ENCODE data around the gene LRRC61.

Gene LRRC61

DNA sequence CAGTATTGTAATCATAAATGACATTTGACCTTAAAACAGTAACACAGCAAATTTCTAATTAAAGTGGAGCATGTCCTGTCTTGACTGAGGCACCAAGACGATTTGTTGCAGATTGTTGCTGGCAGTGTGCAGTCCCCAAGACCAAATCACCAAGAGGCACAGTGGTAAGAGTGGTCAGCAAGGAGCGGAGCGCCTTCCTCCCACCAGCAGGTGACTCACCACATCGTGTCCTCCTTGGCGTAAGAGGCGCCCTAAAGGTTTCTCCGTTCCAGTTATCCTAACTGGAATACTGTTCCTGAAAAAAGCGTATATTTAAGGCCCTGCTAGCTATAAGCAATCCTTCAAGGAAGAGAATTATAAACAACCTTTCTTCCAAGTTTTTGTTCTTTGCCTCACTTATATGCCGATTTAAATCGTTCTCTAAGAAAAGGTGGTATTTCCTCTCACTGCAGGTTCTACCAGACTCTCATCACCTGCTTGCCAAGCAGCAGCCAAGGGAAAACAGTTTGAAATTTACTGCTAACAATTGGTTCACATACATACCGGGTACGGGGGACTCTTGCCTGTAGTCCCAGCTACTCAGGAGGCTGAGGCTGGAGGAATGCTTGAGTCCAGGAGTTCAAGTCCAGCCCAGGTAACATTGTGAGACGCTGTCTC, 34.7 kb downstream of the LRRC61 start:
- DNase-seq: no peak

- DNase-seq: no peak
These were observed 35.3 kb downstream of the LRRC61 start for GRCh38 chr7:150358433-150358832.

- DNase-seq: no peak
These were observed 36.0 kb downstream of the LRRC61 start for GRCh38 chr7:150358988-150359621.

DNA sequence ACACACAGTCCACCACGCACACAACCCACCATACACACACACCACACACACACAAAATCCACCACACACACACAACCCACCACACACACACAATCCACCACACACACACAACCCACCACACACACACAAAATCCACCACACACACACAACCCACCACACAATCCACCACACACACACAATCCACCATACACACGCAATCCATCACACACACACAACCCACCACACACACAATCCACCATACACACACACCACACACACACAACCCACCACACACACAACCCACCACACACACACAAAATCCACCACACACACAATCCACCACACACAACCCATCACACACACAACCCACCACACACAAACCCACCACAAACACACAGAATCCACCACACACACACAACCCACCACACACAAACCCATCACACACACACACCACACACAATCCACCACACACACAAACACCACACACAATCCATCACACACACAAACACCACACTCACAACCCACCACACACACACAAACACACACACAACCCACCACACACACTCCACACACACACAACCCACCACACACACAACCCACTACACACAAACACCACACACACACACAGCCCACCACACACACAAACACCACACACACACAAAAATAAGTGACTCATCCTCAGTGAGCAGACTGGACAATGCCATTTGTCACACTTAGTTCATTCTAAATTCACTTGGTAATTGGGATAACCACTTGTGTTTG, 36.6 kb downstream of the LRRC61 start:
- no peak for DNase-seq

- no peak for DNase-seq
These were observed 37.4 kb downstream of the LRRC61 start for GRCh38 chr7:150360363-150361058.

DNA sequence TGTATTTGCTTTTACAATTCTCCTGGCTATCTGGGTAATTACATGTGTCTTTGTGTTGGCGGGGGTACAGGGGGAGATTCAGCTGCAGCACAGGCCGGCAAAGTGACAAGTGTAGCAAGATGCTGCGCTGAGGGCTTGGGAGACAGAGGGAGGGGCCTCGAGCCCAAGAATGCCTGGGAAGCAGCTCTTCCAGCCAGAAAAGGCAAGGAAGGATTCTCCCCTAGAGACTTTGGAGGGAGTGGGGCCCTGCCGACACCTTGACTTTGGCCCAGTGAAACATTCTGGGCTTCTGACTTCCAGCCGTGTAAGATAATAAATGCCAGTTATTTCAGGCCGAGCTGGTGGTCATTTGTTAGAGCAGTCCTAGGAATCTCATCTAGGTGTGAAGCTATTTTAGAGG, 38.2 kb downstream of the LRRC61 start:
- DNase-seq: no peak

DNA sequence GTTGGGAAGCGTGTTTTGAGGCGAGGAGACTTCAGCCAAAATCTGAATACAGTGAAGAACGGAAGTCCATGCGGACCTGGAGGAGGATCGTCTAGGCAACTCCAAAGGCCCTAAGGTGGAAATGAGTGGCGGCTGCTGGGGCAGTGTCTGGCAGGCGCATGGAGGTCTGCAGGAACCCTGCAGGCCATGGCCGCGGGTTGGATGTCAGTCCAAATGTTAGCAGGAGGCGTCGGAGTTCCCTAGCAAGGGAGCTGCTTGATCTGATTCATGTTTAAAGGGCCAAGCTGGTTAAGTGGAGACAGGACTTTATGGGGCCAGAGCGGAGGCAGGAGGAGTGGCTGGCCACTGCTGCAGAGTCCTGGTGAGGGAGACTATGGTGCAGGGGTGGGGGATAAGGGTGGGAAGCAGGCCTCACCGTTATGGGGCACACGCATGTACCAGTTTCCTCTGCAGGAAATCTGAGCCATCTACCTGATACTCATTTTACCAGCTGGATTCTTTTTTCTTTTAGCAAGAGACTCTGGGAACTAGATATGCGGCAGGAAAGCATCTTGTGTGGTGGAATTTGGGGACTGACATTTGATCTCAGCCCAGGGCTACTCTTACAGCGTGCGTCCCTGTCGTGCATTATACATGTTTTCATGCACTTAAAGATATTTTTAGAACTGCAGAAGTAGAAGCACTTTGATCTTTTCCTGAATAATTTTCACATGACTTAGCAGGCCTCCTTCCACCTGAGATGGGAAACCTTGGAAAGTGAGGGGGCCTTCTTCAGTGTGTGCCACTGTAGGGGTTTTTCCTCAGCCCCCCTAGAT, 38.9 kb downstream of the LRRC61 start:
- DNase-seq: no peak

GRCh38 chr7:150363370-150363769, 40.2 kb downstream of the LRRC61 start:
- DNase-seq: no peak

DNA sequence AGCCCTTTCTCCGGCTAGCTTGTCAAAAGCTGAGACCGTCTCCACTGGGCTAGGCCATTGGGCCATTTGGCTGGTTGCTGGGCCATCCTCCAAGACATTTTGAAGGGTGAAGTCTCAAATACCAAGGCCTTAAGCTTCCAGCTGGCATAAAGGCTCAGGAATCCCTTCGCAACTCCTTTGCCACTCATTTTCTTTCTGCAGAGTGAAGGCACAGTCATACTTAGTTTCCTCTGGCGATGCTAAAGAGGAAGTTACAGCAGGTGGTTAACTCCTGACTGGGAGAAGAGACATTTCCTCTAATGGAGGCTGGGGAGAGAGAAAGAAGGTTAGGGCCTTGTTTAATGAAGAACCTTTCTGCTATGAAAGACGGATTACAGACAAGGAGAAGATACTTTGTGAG, 40.7 kb downstream of the LRRC61 start:
- no peak for DNase-seq

- no peak for DNase-seq
These were observed 42.0 kb downstream of the LRRC61 start for GRCh38 chr7:150365194-150365593.

DNA sequence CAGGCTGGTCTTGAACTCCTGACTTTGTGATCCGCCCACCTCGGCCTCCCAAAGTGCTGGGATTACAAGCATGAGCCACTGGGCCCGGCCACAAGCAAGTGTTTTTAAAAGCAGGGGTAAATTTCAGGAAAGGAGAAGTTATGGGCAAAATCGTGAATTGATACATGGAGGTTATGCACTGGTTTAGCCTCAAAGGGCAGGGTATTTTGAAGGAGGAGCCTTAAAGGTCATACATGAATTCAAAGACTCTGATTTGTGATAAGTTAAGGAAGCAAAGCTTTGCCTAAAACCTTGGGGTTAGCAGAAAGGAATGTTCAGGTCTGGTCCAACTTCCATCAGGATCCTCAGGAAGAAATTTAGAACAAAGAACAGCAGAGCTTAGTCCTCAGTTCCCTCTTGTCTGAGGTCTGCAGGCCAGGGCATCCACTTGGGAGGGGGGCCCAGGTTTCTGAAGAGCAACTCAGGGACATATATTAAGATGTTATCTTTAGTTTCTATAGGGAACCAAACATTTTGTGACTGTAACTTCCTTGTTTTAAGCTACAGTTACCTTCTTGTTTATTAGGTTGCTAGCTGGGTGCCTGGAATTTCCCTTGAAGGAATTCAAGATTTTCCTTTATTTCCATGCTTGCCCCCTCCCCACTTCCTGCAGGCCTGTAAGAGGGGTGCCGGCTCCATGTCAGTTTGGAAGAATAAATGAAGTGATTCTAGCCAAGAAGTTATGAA, 42.7 kb downstream of the LRRC61 start:
- no peak for DNase-seq

GRCh38 chr7:150367677-150368095, 44.5 kb downstream of the LRRC61 start:
- DNase-seq: no peak

- peak; percentile 52 to 62 (median 58) for DNase-seq
These were observed 45.1 kb downstream of the LRRC61 start, which contains the start of gene REPIN1 for GRCh38 chr7:150368096-150368883. Gene REPIN1, plus strand, starts transcription at chr7:150368822. Its CDS starts 890 bp downstream, at chr7:150369712.

DNA sequence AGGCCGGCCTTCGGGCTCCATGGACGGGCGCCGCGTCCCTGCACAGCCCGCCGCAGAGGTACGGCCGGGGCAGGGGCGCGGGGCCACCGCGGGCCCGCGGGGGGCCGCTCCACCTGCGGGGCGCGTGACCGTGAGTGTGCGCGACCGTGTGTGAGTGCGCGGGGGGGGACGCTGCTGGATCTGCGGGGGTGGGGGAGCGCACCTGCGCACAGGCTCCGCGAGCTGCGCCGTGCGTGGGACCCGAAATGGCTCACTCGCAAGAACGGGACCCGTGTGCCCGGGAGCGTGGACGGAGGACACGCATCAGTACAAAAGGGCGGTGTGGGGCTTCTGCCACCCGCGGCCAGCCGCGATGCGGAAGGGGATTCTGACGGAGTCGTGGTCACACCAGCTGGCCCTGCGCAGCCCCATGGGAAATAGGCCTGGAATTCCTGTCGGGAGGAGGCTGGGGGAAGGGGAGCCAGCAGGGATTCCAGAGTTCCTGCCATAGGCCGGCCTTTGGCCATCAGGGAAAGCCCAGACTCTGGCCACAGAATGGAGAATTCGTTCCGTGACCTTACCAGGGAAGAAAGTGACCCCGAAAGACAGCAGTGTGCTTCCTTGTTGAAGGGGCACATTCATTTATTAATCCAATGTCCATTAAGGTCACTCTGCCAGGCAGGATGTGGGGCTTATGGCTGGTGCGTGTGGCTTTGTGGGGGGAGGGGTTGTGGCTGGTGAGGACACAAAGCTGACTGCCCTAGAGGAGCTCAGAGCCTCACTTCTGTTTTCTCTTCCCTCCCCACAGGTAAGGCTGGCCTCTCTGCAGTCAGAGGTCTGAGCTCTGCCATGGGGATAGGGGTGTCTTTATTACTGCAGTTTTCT, 46.0 kb downstream of the LRRC61 start:
- DNase-seq: peak; percentile 37 to 60 (median 58)

DNA sequence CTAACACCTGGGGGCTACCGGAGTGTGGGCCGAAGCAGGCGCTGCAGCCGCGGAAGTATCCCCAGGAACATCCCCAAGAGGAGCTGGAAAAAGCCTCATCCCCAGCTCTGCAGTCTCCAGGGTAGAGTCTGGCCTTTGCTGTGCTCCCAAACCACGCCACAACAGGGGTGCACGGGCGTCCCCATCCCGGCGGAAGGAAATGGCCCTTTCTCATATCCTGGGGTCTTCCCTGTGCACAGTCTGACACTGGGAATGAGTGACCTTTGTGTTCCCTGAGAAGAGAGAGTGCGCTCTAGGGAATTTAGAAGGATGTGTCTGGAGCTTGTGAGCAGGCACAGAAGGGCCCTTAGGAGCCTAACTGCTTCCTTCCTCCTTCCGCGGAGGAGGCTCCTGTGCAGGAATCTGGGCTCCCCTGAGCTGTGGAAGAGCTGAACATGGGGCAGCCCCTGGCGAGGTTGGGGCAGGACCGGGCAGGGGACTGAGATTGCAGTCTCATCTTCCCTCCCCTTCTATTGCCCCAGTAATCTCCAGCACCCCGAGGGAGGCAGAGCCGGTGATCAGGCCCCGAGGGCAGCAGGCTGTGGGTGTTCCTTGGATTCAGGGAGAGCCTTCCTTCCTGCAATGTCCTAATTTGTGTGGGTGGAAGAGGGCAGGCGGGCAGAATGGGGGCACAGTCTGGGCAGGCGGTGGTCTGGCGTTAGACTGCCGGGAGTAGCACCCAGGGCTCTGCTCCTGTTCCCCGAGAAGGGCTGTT, 46.8 kb downstream of the LRRC61 start:
- no peak for DNase-seq

GRCh38 chr7:150370612-150371071, 47.5 kb downstream of the LRRC61 start:
- DNase-seq: no peak

GRCh38 chr7:150371131-150371995, 48.2 kb downstream of the LRRC61 start:
- no peak for DNase-seq

DNA sequence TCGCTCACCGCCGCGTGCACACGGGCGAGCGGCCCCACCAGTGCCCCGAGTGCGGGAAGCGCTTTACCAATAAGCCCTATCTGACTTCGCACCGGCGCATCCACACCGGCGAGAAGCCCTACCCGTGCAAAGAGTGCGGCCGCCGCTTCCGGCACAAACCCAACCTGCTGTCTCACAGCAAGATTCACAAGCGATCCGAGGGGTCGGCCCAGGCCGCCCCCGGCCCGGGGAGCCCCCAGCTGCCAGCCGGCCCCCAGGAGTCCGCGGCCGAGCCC, 48.8 kb downstream of the LRRC61 start:
- no peak for DNase-seq

All from activated CD4-positive, CD25-positive, alpha-beta regulatory T cell (primary cell).